Right renal pelvis (tissue), 4 donors: ENCODE data around the gene SH2D1A. TPM values are rescaled to one million over a fixed set of nuclear protein-coding genes. Genes with fewer than 3 reads are reported as not detected.
"Not testable (repeated sequence)": the region's sequence is repeated elsewhere in the genome, so short reads cannot be mapped to it uniquely, and the experiment has no call there.

ENCODE experiments used
- DNase-seq, 4 donors: peaks; one replicate each; pipeline ENCODE4 v3.0.0-alpha.2; 2013; ENCODE audit warnings: low read depth in 4 of 4, low spot score in 3 of 4, missing footprints in 1 of 4
- polyA plus RNA-seq, 4 donors: library from polyadenylated mRNA; unstranded; fragments of 120-200 nt; gene quantifications; one replicate each; pipeline ENCODE4 v1.2.1, GENCODE V29; 2013; ENCODE audit not compliant: insufficient read length in 4 of 4

SH2D1A gene
- polyA plus RNA-seq: under 1 TPM; 0.12 to 0.31 (median 0.21) TPM

- DNase-seq: no peak
Measured at GRCh38 chrX:124346117-124346876, at the start of gene SH2D1A. SH2D1A (plus strand) TSS chrX:124346563; CDS start chrX:124346643, 80 bp downstream.

GRCh38 chrX:124299323-124299722 lies 47.0 kb upstream of the SH2D1A start:
- DNase-seq: not testable (repeated sequence)

GRCh38 chrX:124300405-124300804 lies 46.0 kb upstream of the SH2D1A start:
- DNase-seq: no peak

- no peak for DNase-seq
Measured at GRCh38 chrX:124307253-124307907, 39.0 kb upstream of the SH2D1A start.

- DNase-seq: no peak
Measured at GRCh38 chrX:124325732-124326131, 20.6 kb upstream of the SH2D1A start.

- DNase-seq: no peak
Measured at GRCh38 chrX:124328765-124329164, 17.6 kb upstream of the SH2D1A start.

GRCh38 chrX:124332481-124333424 lies 13.6 kb upstream of the SH2D1A start, which contains the start of gene TEX13D:
TEX13D (plus strand) TSS chrX:124332660; CDS start chrX:124332918, 258 bp downstream.
- DNase-seq: no peak

GRCh38 chrX:124333862-124334261 lies 12.5 kb upstream of the SH2D1A start:
- DNase-seq: no peak

- DNase-seq: not testable (repeated sequence)
Measured at GRCh38 chrX:124334555-124334954, 11.8 kb upstream of the SH2D1A start.

- DNase-seq: no peak
Measured at GRCh38 chrX:124335598-124335997, 10.8 kb upstream of the SH2D1A start.

- no peak for DNase-seq
Measured at GRCh38 chrX:124337916-124338315, 8.4 kb upstream of the SH2D1A start.

GRCh38 chrX:124338733-124339514 lies 7.4 kb upstream of the SH2D1A start:
- no peak for DNase-seq

- DNase-seq: no peak
Measured at GRCh38 chrX:124341396-124342132, 4.8 kb upstream of the SH2D1A start.

GRCh38 chrX:124342174-124342867 lies 4.0 kb upstream of the SH2D1A start:
- no peak for DNase-seq

GRCh38 chrX:124343016-124343415 lies 3.3 kb upstream of the SH2D1A start:
- no peak for DNase-seq

- DNase-seq: no peak
Measured at GRCh38 chrX:124344246-124344645, 2.1 kb upstream of the SH2D1A start.

- DNase-seq: no peak
Measured at GRCh38 chrX:124346877-124347241, 496 bp downstream of the SH2D1A start.

GRCh38 chrX:124347242-124347641 lies 879 bp downstream of the SH2D1A start:
- DNase-seq: no peak

- no peak for DNase-seq
Measured at GRCh38 chrX:124348182-124348581, 1.8 kb downstream of the SH2D1A start.
